Umbilical cord (tissue), 2 donors: ENCODE measurements around the gene NBAS. TPM values are rescaled to one million over a fixed set of nuclear protein-coding genes. Genes with fewer than 3 reads are reported as not detected.
"Not testable (repeated sequence)": the region's sequence is repeated elsewhere in the genome, so short reads cannot be mapped to it uniquely, and the experiment has no call there.

Experiments
- DNase-seq: peaks from one replicate; pipeline ENCODE4 v3.0.0-alpha.2; 2015; ENCODE audit warnings: low spot score
- total RNA-seq: library from RNA; depleted of rRNA; stranded (reverse); fragments of >200 nt; gene quantifications from one replicate; pipeline ENCODE4 v1.2.3, GENCODE V29; 2014; ENCODE audit warnings: low replicate concordance; ENCODE audit not compliant: insufficient read depth

Gene NBAS
- total RNA-seq, 1 donor from 2014 or later = 116 TPM

DNA sequence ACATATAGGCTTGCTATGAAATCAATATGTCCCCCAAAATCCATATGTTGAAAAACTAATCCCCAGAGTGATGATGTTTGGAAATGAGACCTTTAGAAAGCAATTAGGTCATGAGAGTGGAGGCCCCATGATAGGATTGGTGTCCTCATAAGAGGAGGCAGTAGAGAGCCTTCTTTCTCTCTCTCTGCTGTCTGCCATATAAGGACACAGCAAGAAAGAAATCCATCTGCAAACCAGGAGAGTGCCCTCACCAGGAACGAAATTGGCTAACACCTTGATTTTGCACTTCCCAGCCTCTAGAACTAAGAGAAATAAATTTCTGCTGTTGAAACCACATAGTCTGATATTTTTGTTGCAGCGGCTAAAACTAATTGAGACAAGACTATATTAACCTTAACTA is 89.5 kb downstream of the NBAS start:
- DNase-seq = no peak

DNA sequence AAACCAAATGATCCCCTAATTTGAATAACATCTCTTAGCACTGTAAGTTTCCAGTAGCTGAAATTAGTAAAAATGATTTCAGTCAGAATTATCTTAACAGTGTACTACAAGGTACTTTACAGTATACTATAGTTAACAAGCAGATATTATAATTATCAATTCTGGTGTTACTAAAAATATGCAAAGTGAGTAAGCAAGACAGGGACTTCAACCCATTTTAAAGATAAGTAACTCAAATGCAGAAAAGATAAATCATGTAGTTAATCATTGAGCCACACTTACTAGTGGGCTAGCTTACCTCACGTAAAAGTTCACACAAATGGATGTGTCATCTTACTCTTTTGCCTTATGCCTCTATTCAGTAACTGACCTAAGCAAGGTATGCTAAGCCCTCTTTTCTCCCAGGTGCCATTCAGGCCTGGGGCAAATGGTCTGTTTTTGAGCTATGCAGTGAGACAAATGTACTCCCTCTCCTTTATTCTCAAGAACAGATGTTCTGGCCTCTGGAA is 101.0 kb downstream of the NBAS start:
- no peak for DNase-seq

DNA sequence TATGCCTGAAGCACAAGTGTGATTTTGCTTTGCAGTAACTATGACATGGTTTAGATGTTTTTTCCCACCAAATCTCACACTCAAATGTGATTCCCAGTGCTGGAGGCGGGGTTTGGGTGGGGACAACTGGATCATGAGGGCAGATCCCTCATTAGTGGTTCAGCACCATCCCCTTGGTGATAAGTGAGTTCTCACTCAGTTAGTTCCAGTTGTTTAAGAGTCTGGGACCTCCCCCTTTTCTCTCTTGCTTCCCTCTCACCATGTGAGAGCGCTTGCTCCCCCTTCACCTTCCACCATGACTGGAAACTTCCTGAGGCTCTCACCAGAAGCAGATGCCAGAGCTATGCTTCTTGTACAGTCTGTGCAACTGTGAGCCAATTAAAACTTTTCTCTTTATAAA is 102.9 kb downstream of the NBAS start:
- DNase-seq = no peak

DNA sequence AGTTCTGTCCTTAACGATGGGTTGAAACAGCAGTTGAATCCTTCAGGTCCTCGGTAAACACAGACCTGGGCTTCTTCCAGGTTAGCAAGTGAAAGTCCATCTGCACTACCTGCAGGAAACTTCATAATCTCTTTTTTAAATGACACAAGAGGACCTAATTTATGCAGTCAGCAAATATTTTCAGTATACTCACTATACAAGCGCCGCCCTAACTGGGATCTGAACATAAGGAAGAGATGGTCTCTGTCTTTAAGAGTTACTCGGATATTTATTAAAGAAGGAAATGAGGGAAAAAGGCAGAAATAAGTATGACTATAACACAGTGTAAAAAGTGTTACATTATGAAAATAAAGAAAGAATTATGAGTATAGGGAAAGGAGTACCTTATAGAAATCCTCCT is 103.3 kb downstream of the NBAS start:
- DNase-seq = no peak

DNA sequence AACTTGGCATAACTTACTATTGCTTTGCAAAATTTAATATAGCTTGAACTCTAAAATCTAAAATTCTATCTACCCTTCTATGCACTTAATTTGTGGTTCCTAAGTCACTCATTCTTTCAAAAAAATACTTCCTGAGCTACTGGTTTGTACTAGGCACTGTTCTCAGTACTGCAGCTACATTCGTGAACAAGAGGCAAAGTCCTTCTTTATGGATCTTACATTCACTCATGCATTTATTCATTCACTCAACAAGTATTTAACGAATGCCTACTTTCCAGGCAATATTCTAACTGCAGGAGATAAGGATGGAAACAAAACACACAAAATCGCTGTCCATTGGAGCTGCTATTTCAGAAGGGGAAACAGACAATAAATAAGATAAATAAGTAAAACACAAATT is 104.8 kb downstream of the NBAS start:
- no peak for DNase-seq

DNA sequence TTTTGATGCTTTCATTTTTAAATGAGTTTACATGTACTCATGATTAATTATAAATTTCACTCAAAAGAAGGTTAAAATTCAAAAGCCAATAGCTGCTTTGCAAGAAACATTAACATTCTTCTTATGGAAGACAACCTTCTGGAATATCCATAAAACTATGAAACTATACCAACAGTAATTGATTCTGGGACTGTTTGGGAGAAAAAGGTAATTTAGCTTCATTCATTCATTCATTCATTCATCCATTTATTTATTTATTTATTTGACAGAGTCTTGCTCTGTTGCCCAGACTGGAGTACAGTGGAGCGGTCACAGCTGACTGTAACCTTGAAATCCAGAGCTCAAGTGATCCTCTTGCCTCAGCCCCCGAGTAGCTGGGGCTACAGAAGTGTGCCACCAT is 110.3 kb downstream of the NBAS start:
- no peak for DNase-seq

DNA sequence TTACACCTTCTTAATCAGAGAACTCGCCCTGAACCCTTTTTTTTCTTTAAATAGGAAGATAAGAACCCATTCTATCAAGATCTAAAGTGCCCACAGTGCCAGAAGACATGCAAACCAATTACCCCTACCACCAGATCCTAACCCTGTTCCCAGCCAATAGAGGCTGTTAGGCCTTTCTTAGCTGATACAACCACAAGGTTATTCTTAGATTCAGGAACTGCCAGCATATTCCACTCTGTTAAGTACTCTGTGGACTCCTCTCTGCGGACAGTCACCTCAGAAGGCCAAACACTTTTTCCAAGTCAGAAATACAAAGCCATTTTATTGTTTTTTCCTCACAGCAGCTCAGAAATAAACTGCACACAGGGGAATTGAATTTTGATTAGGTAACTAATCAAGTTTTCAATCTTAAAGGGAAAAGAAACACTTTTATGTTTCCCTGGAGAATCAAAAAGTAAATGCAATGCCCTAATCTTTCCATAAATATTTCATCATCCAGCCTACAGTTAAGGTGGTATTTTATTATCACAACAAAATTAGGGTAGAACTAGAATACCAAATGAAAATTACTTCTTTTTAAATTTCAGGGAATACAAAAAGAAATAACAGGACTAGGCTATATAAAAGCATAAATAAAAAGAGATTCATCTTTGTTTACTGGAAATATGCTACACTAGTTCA is 111.4 kb downstream of the NBAS start:
- DNase-seq = no peak

DNA sequence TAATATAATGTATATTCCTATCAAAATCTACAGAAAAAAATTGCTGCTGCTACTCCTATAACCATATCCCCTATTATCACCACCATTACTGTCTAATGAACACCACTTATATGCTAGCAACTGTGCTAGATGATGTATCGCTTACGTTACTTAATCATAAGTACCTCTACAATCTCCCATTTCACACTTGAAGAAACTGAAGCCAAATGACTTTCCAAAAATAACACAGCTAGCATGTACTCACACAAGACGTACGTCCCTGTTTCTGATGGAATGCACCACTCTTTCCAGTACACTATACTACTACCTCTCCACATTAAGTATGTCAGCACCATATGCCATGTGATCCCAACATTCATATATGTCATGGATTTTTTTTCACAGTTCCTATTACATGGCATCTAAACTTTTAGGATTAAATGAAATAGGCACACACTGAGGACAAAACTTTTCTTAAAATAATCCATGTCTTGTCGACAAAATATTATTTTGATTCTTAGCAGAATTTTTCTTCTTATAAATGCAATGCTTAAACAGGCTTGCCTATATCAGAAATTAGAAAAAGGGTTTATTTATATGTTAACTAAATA is 112.8 kb downstream of the NBAS start:
- DNase-seq = no peak

DNA sequence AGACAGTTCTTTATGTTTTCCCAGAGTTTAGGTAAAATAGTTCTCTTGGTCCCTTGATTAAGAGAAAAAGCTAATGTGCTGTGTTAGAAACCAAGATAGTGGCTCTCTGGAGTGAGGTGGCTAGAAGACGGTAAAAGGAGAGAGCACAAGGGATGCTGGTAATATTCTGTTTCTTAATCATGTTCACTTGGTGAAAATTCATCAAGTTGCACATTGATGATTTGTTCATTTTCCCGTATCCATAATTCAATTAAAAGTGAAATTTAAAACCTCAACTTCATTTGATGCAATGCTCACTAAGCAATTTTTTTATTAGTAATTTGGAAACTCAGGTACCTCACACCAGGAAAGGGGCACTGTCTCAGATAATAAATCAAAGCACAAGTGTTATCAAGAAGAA is 113.8 kb downstream of the NBAS start:
- no peak for DNase-seq

DNA sequence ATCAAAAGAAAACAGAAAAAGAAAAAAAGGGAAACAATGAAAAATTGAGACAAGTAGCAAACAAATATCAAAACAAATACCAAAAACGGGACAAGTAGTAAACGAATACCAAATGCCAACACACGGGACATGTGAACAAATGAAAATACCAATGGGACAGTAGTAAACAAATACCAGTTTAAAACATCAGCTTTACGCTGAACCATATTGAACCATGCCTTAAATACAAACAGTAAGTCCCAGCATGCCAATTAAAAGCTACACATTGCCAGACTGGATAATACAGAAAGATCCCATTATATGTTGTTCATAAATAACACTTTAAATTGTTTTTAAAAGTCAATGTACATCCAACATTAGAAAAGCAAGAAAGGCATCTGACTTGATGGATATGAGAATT is 114.2 kb downstream of the NBAS start:
- no peak for DNase-seq

DNA sequence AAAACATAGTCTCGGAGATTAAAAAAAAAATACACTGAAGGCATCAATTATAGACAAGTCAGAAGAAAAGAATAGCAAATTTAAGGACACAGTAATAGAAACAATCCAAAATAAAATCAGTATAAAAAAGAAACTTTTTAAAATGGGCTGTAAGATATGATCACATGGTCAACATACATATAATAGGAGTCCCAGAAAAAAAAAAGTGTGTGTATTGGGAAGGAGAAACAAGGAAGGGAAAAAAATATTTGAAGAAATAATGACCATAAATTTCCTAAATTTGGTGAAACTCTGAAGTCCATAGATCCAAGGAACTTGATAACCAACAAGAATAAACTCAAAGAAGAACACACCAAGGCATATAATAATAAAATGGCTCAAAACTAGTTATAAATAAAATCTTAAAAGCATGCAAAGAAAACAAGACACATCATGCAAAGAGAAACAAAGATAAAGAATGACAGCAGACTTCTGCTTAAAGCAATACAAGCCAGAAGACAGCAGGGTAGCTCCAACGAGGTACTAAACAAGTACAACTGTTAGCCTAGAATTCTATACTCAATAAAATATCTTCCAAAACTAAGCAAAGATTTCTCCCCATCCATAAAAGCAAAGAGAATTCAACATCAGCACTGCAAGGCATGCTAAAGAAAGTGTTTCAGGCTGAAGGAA is 115.1 kb downstream of the NBAS start:
- no peak for DNase-seq

DNA sequence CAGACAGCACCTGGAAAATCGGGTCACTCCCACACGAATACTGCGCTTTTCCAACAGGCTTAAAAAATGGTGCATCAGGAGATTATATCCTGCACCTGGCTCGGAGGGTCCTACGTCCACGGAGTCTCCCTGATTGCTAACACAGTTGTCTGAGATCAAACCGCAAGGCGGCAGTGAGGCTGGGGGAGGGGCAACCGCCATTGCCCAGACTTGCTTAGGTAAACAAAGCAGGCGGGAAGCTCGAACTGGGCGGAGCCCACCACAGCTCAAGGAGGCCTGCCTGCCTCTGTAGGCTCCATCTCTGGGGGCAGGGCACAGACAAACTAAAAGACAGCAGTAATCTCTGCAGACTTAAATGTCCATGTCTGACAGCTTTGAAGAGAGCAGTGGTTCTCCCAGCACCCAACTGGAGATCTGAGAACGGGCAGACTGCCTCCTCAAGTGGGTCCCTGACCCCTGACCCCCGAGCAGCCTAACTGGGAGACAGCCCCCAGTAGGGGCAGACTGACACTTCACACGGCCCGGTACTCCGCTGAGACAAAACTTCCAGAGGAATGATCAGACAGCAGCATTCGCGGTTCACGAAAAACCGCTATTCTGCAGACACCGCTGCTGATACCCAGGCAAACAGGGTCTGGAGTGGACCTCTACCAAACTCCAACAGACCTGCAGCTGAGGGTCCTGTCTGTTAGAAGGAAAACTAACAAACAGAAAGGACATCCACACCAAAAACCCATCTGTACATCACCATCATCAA is 121.2 kb downstream of the NBAS start:
- DNase-seq = not testable (repeated sequence)

DNA sequence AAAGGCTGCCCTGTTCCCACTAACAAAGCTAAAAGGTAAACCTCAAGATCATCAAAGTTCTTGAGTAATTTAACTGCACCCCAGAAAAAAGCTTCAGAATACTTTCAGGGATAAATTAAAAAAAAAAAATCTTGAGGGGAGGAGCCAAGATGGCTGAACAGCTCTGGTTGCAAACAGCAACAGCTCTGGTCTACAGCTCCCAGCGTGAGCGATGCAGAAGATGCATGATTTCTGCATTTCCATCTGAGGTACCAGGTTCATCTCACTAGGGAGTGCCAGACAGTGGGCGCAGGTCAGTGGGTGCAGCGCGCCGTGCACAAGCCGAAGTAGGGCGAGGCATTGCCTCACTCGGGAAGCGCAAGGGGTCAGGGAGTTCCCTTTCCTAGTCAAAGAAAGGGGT is 121.8 kb downstream of the NBAS start:
- DNase-seq = not testable (repeated sequence)

DNA sequence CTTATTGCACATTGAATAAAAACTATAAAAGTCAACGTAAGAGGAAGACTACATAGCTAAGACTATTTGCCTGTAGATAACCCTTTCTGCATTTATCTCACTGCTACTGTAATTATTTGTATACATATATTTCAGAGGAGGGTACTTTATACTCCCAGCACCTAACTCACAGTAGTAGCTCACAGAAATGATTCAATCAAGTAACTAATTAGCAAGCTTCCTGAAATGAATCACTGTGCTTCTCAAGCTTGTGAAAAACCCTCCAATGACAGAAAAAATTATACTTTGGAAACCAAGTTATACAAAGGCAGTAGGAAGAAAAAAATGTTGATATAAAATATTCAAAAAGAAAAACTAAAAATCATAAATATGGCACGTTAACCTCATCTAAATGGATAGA is 124.9 kb downstream of the NBAS start:
- DNase-seq = no peak

DNA sequence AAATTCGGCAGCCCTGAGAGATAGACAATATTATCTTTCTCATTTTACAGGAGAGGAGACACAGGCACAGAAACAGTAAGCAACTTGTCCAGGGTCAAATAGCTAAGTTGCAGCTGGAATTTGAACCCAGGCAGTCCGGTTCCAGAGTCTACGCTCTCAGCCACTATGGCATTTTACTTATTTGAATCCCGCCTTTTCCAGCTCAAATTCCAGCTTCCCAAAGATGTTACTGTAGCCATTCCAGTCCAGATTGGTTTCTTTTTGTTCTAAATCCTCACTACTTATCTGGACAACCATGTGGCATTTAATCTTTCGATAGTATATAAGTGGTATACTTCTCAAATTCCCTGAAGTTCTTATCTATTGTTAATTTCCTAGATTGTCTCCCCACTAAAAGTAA is 125.7 kb downstream of the NBAS start:
- no peak for DNase-seq

DNA sequence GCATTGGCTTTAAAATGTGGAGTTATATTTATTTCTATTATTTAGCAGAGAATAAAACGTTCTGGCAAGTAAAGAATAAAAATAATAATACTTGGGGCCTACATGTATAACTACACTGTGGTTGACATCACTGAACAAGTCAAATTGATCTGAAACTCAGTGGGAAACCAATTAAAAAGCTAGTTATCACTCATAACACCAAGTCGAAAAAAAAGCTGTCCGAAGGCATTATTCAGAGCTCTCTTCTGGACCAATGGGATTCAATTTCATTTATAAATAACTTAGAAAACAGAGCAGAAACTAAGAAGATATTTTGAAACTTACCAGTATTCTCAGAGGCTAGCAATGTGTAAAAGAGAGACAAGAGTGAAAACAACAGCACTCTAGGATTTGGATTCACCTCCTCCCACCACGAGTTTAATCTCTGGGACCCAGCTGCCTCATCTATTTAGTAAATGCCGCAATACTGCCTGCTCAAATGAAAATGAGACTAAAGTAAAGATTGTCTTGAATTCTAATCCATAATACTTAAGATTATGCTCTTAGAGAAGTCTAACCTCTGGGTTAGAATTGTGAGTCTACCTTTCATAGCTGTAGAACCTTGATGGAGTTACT is 128.4 kb downstream of the NBAS start:
- DNase-seq = no peak

DNA sequence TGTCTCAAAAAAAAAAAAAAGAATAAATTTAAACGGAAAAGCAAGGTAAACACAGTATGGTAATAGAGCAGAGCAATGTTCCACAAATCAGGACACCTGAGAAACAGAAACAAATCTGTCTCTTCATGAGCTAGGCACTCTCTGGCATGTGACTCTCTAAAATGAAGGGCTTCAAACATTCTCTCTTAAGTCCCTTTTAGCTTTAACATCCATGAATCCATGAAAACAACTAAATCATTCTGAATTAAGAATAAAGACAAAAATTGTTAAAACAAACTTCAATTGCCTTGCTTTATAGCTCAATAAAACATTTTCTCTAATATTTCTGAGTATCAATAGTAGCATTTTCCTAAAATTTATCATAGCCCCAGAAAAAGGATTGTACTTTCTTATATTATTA is 132.1 kb downstream of the NBAS start:
- DNase-seq = no peak

DNA sequence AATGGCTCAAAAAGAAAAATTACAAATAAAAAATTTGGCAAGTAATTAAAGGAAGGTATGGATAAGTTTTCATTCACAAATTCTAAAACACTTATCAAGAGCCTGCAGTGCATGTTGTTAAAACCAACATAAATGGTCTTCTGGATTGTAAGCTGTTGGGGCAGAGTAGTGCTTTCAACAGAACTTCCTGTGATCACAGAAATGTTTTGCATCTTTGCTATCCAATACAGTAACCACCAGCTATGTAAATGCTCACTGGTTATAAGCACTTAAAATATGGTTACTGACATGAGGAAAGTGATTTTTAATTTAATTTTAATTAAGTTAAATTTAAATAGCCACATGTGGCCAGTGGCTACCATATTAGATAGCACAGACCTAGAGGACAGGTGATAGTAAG is 133.1 kb downstream of the NBAS start:
- DNase-seq = no peak

DNA sequence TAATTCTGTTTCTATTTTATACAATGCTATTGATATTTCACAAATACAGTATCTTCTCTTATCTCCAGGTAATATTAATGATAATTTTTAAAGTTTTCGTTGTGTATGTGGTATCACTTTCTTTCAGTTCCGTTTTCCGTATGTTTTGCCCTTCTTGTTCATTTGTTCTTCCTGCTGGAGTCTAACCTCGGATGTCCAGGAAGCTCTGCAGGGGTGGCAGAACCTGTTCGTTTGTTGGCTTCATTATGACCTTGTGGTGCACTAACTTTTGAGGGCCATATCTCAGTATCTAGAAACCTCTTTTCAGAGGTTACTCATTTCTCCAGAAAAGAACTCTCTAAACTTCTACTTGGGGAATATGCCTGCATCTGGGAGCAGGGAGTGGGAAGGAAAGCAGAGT is 134.5 kb downstream of the NBAS start:
- DNase-seq = no peak

DNA sequence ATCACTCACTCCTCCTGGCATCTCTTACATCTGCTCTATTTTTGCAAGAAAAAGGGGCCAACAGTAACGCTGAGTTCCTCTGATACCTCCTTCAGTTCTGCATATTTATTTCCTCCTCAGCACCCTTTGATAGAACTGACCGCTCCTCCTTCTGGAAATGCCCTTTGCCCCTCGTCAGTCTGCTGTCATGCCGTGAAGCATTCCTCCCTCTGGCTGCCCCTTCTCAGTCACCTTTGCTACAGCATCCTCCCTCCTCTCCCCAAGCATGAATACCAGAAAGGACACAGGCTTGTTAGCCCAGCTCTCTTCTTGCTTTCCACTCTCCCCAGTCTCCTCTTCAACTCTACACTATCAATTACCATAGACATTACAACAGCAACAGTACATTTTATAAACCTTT is 135.4 kb downstream of the NBAS start:
- no peak for DNase-seq

DNA sequence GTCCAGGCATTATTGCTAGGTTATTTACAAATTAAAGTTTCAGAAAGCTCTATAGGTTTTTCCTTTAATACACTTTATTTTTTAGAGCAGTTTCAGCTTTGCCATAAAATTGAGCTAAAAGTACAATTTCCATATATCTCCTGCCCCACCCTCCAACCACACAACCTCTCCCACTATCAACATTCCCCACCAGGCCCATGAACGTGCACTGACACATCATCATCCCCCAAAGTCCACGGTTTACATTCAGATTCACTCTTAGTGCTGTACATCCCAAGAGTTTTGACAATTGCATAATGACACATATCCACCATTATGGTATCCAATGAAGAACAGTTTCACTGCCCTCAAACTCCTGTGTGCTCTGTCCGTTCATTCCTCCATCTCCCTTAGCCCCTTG is 139.4 kb downstream of the NBAS start:
- no peak for DNase-seq

DNA sequence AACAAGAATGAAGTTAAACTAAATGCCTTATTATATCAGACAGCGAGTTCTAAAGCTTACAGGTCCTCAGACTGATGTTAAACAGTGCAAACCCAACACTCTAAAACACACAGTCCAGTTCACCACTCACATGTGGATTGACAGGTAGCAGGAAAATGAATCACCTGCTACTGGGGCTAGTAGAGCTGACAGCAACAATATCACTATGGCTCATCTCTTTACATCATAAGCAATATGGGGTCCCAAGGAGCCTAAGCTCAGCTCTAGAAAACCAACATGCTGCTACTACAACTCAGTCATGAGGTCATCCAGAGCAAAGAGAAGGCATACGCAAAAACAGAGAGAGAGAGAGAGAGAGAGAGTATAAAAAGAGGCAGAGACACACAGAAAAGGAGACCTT is 145.4 kb downstream of the NBAS start:
- no peak for DNase-seq
